Measurements from ENCODE around the gene ANXA11. TPM values are rescaled to one million over a fixed set of nuclear protein-coding genes. Genes with fewer than 3 reads are reported as not detected.

ANXA11 gene
- total and polyA plus RNA-seq, 12 donors = 39.0 to 249 (median 73.2) TPM

DNA sequence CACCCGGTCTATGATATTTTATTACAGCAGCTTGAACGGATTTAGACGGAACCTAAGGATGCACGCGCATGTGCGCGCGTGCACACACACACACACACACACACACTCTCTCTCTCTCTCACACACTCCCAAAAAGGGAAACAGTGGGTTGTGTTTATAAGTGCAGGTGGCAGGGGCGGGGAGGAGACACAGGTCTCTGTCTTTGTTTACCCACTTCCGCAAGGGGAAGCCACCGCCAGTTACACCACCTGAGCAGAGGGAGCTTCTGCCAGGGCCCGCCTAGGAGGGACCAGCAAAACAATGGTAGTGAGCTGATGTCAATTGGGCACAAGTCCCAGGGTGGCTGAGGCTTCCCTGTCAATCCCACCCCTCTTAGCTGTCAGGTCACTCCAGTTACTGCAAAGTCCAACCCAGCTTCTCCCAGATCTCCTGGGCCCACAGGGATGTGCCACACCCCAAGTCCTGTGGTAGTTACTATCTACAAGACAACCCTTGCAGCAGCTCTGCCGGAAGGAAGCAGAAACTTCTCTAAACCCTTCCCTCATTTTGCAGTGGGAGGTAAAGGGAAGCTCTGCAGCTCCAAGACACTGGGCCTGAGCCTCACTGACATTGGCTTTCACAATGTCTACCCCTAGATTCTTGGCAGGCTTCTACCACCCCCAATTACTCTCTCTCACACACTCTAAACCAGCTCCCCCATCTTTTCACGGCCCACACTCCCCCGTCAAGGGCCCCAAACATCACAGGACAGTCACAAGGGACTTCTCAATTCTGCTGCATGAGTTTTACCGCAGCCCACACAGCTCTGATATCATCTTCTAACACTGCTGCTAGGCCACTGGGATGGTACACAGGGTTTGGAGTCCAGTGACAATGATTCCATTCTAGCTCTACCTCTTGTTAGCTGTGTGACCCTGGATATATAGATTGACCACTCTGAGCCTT, 17.6 kb downstream of the ANXA11 start:
- DNase-seq = no peak
- no peaks in the 10 kb centered on the region for H3K9me3 ChIP-seq (replicated peaks in 1 of 3)
- TF ChIP-seq, protein P1, sequence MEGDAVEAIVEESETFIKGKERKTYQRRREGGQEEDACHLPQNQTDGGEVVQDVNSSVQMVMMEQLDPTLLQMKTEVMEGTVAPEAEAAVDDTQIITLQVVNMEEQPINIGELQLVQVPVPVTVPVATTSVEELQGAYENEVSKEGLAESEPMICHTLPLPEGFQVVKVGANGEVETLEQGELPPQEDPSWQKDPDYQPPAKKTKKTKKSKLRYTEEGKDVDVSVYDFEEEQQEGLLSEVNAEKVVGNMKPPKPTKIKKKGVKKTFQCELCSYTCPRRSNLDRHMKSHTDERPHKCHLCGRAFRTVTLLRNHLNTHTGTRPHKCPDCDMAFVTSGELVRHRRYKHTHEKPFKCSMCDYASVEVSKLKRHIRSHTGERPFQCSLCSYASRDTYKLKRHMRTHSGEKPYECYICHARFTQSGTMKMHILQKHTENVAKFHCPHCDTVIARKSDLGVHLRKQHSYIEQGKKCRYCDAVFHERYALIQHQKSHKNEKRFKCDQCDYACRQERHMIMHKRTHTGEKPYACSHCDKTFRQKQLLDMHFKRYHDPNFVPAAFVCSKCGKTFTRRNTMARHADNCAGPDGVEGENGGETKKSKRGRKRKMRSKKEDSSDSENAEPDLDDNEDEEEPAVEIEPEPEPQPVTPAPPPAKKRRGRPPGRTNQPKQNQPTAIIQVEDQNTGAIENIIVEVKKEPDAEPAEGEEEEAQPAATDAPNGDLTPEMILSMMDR (IDR thresholded peaks at IDR 0.05) = no peak
- no peak for TF ChIP-seq POLR2A (IDR thresholded peaks at IDR 0.05)
- H3K27me3 ChIP-seq = no peaks in the 10 kb centered on the region
- H3K36me3 ChIP-seq (replicated peaks in 1 of 2) = no peaks in the 10 kb centered on the region
- H3K27ac ChIP-seq = peak overlapping the region in 1 of 5 donors; percentile 25
- peaks cover 0 to 7% of the 10 kb centered on the region in 2 donors for H3K4me1 ChIP-seq (replicated peaks in 1 of 2)
- 71 to 92% (median 76%) methylated on average over 15 to 16 of the region's 16 CpGs for WGBS, 4 donors
- no peak overlapping the region for H3K4me3 ChIP-seq
- intact Hi-C loops (cut with DNase I) = no loop called here

DNA sequence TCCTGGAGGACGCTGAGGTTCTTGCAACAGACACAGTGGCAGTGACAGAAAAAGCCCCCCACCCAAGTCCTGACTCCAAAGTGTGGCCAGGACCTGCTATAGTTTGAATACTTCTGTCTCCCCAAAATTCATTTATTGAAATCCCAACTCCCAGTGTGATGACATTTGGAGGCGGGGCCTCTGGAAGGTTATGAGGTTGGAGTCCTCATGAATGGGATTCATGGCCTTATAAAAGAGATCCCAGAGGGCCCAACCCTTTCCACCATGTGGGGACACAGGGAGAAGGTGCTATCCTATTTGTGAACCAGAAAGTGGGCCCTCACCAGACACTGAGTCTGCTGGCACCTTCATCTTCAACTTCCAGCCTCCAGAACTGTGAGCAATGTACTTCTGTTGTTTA, 18.3 kb downstream of the ANXA11 start:
- no peaks in the 10 kb centered on the region for H3K9me3 ChIP-seq (replicated peaks in 1 of 3)
- no peaks in the 10 kb centered on the region for H3K27me3 ChIP-seq
- H3K4me3 ChIP-seq = no peak overlapping the region
- no peak for DNase-seq
- no peaks in the 10 kb centered on the region for H3K36me3 ChIP-seq (replicated peaks in 1 of 2)
- no peak overlapping the region for H3K27ac ChIP-seq
- intact Hi-C loops (cut with DNase I) = no loop called here
- no peak for TF ChIP-seq POLR2A (IDR thresholded peaks at IDR 0.05)
- TF ChIP-seq, protein P1 (IDR thresholded peaks at IDR 0.05) = no peak
- H3K4me1 ChIP-seq (replicated peaks in 1 of 2) = peaks cover 0 to 7% of the 10 kb centered on the region in 2 donors
- WGBS, 4 donors = 82 to 100% (median 95%) methylated on average over 2 of the region's 2 CpGs

DNA sequence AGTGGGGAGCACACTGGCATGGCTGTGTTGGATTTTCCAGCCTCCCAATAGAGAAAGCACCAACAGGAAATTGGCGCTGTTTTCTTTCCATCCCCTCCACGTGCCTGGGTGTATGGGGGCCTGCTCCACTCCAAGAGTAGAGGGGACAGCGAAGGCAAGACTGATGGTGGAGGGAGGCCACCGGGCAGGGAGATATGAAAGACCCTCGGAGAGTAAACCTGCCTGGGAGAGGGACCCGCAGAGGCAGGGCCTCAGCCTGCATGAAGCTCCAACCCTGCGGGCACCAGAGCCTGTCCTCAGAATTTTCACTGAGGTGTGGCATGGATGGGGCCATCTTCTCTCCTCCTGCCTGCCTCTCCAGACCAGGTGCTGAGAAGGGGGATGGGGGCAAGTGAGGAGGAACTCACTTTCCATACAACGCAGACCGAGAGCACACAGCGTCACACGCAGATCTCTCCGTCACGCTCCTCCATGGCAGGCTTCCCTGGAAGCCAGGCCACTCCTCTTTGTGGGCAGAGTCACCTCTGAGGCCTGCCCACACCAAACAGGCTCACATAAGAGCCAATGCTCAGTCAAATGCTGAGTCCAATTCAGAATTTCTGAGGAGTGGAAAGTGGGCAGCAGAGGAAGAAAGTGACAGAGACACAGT, 18.8 kb downstream of the ANXA11 start:
- 76 to 91% (median 86%) methylated on average over 7 to 13 of the region's 13 CpGs for WGBS, 4 donors
- no peaks in the 10 kb centered on the region for H3K9me3 ChIP-seq (replicated peaks in 1 of 3)
- TF ChIP-seq, protein P1 (IDR thresholded peaks at IDR 0.05) = no peak
- no peak for TF ChIP-seq POLR2A (IDR thresholded peaks at IDR 0.05)
- peak in 1 of 7 donors; percentile 32 for DNase-seq
- no peaks in the 10 kb centered on the region for H3K36me3 ChIP-seq (replicated peaks in 1 of 2)
- no peak overlapping the region for H3K4me3 ChIP-seq
- peaks cover 0 to 7% of the 10 kb centered on the region in 2 donors for H3K4me1 ChIP-seq (replicated peaks in 1 of 2)
- no peak overlapping the region for H3K27ac ChIP-seq
- no peaks in the 10 kb centered on the region for H3K27me3 ChIP-seq
- intact Hi-C loops (cut with DNase I) = no loop called here

DNA sequence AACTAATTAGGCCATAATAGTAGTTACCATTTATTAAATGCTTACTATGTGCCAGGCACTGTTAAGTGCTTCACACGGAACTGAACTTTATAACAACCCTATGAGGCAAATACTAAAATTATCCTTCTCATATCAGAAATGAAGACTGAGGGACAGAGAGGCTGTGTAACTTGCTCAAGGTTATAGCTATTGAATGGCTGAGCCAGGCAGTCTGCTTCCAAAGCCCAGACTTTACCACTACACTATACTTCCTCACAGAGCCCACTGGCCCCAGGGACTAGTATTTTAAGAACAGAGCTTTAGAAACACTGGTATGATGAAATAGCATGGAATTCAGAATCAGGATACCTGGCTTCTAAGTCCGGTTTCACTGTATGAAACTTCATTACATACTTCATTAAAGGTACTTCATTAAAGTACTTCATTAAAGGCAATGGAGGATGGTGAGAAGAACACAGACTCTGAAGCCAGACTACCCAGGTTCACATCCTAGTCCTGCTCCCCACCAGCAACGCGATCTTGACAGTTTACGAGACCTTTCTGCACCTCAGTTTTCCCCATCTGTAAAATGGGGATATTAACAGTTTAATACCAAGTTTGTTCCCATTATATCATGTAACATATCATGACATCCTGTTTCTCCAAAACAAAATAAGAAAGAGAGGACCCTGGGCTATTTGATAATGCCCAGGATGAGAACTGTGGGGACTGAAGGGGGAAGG, 19.6 kb downstream of the ANXA11 start:
- H3K4me1 ChIP-seq (replicated peaks in 1 of 2) = peaks cover 0 to 7% of the 10 kb centered on the region in 2 donors
- no peaks in the 10 kb centered on the region for H3K27me3 ChIP-seq
- H3K36me3 ChIP-seq (replicated peaks in 1 of 2) = no peaks in the 10 kb centered on the region
- WGBS, 4 donors = 79 to 86% (median 83%) methylated on average over 5 of the region's 5 CpGs
- no peak overlapping the region for H3K4me3 ChIP-seq
- intact Hi-C loops (cut with DNase I) = no loop called here
- TF ChIP-seq, protein P1 (IDR thresholded peaks at IDR 0.05) = no peak
- no peak for TF ChIP-seq POLR2A (IDR thresholded peaks at IDR 0.05)
- no peaks in the 10 kb centered on the region for H3K9me3 ChIP-seq (replicated peaks in 1 of 3)
- no peak for DNase-seq
- no peak overlapping the region for H3K27ac ChIP-seq
